ENCODE results near the gene TTLL10.

TTLL10 gene

DNA sequence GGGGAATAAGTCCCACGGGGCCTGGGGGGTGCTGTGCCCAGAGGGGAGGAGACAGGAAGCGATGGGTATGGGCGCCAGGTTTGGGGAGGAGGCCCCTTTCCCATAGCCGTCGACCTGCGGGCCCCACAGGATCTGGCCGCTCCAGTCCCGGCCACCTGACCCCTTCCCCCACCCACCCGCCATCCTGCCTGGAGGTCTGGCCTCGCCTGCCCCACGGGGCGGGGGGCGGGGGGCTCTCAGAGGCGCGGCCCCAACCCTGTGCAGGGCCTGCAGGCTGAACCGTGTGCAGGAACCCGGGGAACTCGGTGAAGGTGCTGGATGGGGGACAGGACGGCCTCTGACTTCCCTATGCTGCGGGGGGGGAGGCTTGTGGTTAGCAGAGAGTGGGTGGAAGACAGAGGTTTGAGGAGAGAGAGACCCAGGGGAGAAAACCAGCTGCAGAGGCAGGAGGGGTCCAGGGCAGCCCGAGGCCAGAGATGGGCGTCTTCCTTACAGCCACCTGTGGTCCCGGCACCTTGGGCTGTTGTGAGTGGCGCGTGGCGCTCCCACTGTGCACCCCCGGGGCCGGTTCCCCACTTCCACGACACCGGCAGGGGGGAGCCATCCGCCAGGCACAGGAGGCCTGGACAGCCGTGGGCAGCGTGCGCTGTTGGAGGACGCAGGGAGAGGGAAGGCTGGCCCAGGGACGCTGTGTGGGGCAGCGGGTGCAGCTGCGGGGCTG, 35.2 kb downstream of the TTLL10 start:
- Histone ChIP-seq H3K79me2 (ENCODE audit: insufficient read depth, low read length) (no peaks in the 10 kb centered on the region), H3K27ac (ENCODE audit: low read depth, low read length) (no peak overlapping the region), H3K9me2 (replicated peaks; ENCODE audit: insufficient read depth, low read length) (no peaks in the 10 kb centered on the region), H3K27me3 (ENCODE audit: low read length) (no peaks in the 10 kb centered on the region), H4K20me1 (ENCODE audit: low read depth, low read length) (no peaks in the 10 kb centered on the region), H3K9me3 (ENCODE audit: insufficient read depth, low read length) (no peaks in the 10 kb centered on the region), H3K36me3 (ENCODE audit: low read length) (no peaks in the 10 kb centered on the region), H3K9ac (ENCODE audit: low read length) (no peak overlapping the region), H3F3A (ENCODE audit: insufficient read depth) (no peaks in the 10 kb centered on the region), H3K4me2 (ENCODE audit: low read depth, low read length, poor library complexity, severe bottlenecking) (no peak overlapping the region), H2AFZ (ENCODE audit: low read depth, low read length, severe bottlenecking) (no peak overlapping the region), H3K4me3 (ENCODE audit: insufficient read depth, low read length, poor library complexity, severe bottlenecking) (no peak overlapping the region)
- TF ChIP-seq EZH2phosphoT487 (conservative IDR thresholded peaks at IDR 0.05; ENCODE audit: low read length): no peak
- TF ChIP-seq, protein P1, sequence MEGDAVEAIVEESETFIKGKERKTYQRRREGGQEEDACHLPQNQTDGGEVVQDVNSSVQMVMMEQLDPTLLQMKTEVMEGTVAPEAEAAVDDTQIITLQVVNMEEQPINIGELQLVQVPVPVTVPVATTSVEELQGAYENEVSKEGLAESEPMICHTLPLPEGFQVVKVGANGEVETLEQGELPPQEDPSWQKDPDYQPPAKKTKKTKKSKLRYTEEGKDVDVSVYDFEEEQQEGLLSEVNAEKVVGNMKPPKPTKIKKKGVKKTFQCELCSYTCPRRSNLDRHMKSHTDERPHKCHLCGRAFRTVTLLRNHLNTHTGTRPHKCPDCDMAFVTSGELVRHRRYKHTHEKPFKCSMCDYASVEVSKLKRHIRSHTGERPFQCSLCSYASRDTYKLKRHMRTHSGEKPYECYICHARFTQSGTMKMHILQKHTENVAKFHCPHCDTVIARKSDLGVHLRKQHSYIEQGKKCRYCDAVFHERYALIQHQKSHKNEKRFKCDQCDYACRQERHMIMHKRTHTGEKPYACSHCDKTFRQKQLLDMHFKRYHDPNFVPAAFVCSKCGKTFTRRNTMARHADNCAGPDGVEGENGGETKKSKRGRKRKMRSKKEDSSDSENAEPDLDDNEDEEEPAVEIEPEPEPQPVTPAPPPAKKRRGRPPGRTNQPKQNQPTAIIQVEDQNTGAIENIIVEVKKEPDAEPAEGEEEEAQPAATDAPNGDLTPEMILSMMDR (IDR thresholded peaks at IDR 0.05; ENCODE audit: insufficient read depth, low read length, poor library complexity, severe bottlenecking): no peak

GRCh38 chr1:1210726-1211540, 37.3 kb downstream of the TTLL10 start:
- Histone ChIP-seq H3K4me2 (ENCODE audit: low read depth, low read length, poor library complexity, severe bottlenecking) (no peak overlapping the region), H3K9me2 (replicated peaks; ENCODE audit: insufficient read depth, low read length) (no peaks in the 10 kb centered on the region), H3K36me3 (ENCODE audit: low read length) (no peaks in the 10 kb centered on the region), H3K27ac (ENCODE audit: low read depth, low read length) (no peak overlapping the region), H4K20me1 (ENCODE audit: low read depth, low read length) (no peaks in the 10 kb centered on the region), H3K9me3 (ENCODE audit: insufficient read depth, low read length) (no peaks in the 10 kb centered on the region), H3K4me3 (ENCODE audit: insufficient read depth, low read length, poor library complexity, severe bottlenecking) (no peak overlapping the region), H3K9ac (ENCODE audit: low read length) (no peak overlapping the region), H2AFZ (ENCODE audit: low read depth, low read length, severe bottlenecking) (no peak overlapping the region), H3K27me3 (ENCODE audit: low read length) (no peaks in the 10 kb centered on the region), H3K79me2 (ENCODE audit: insufficient read depth, low read length) (no peaks in the 10 kb centered on the region), H3F3A (ENCODE audit: insufficient read depth) (no peaks in the 10 kb centered on the region)
- TF ChIP-seq EZH2phosphoT487 (conservative IDR thresholded peaks at IDR 0.05; ENCODE audit: low read length): no peak
- TF ChIP-seq, protein P1 (IDR thresholded peaks at IDR 0.05; ENCODE audit: insufficient read depth, low read length, poor library complexity, severe bottlenecking): no peak

- Histone ChIP-seq H2AFZ (ENCODE audit: low read depth, low read length, severe bottlenecking) (no peak overlapping the region), H3F3A (ENCODE audit: insufficient read depth) (no peaks in the 10 kb centered on the region), H3K27me3 (ENCODE audit: low read length) (no peaks in the 10 kb centered on the region), H3K79me2 (ENCODE audit: insufficient read depth, low read length) (no peaks in the 10 kb centered on the region), H3K9me3 (ENCODE audit: insufficient read depth, low read length) (no peaks in the 10 kb centered on the region), H3K9me2 (replicated peaks; ENCODE audit: insufficient read depth, low read length) (no peaks in the 10 kb centered on the region), H3K9ac (ENCODE audit: low read length) (no peak overlapping the region), H3K27ac (ENCODE audit: low read depth, low read length) (no peak overlapping the region), H3K4me3 (ENCODE audit: insufficient read depth, low read length, poor library complexity, severe bottlenecking) (no peak overlapping the region), H3K4me2 (ENCODE audit: low read depth, low read length, poor library complexity, severe bottlenecking) (no peak overlapping the region), H4K20me1 (ENCODE audit: low read depth, low read length) (no peaks in the 10 kb centered on the region), H3K36me3 (ENCODE audit: low read length) (no peaks in the 10 kb centered on the region)
- no peak for TF ChIP-seq EZH2phosphoT487 (conservative IDR thresholded peaks at IDR 0.05; ENCODE audit: low read length)
- TF ChIP-seq, protein P1 (IDR thresholded peaks at IDR 0.05; ENCODE audit: insufficient read depth, low read length, poor library complexity, severe bottlenecking): no peak
Observed at GRCh38 chr1:1211541-1212441, 38.1 kb downstream of the TTLL10 start.
